Fibroblast of pulmonary artery (primary cell): ENCODE data around the gene ARAF.
A peak's percentile ranks its signal among the peaks of the same experiment; 100 is the strongest.
"Not testable (repeated sequence)": the region's sequence is repeated elsewhere in the genome, so short reads cannot be mapped to it uniquely, and the experiment has no call there.

Experiments used
- DNase-seq: peaks from one replicate; pipeline ENCODE4 v3.0.0-alpha.2; 2010; ENCODE audit warnings: low read depth
- H3K4me3 ChIP-seq: replicated peaks from 2 replicates; pipeline ENCODE4 v1.5.1; 2011; ENCODE audit warnings: low read depth, mild to moderate bottlenecking, control low read depth, low read length, moderate library complexity
- CTCF ChIP-seq: IDR thresholded peaks from 2 replicates; pipeline ENCODE4 v1.5.1; 2011; ENCODE audit warnings: mild to moderate bottlenecking, control low read depth, low read length, inconsistent platforms; ENCODE audit errors: missing control alignments

Gene ARAF

GRCh38 chrX:47596256-47596655, 35.3 kb downstream of the ARAF start:
- H3K4me3 ChIP-seq: no peak overlapping the region
- TF ChIP-seq CTCF: no peak
- DNase-seq: peak; percentile 84

GRCh38 chrX:47597222-47597621, 36.2 kb downstream of the ARAF start:
- no peak for DNase-seq
- no peak overlapping the region for H3K4me3 ChIP-seq
- TF ChIP-seq CTCF: no peak

GRCh38 chrX:47603125-47603524, 42.1 kb downstream of the ARAF start:
- not testable (repeated sequence) for DNase-seq, H3K4me3 ChIP-seq

- TF ChIP-seq CTCF: no peak
- DNase-seq: no peak
- H3K4me3 ChIP-seq: no peak overlapping the region
Observed at GRCh38 chrX:47605024-47605423, 44.0 kb downstream of the ARAF start.

GRCh38 chrX:47607091-47607490, 46.1 kb downstream of the ARAF start:
- peak; percentile 50 for DNase-seq

GRCh38 chrX:47608130-47608810, 47.3 kb downstream of the ARAF start:
- no peak overlapping the region for H3K4me3 ChIP-seq
- TF ChIP-seq CTCF: no peak
- peak; percentile 42 for DNase-seq

More at GRCh38 chrX:47607091-47607490, 46.1 kb downstream of the ARAF start:
- no peak overlapping the region for H3K4me3 ChIP-seq
- no peak for TF ChIP-seq CTCF

- TF ChIP-seq CTCF: no peak
- no peak overlapping the region for H3K4me3 ChIP-seq
- DNase-seq: peak; percentile 59
Observed at GRCh38 chrX:47610511-47610910, 49.5 kb downstream of the ARAF start.
